ENCODE data around the gene TMEM131L. TPM values are rescaled to one million over a fixed set of nuclear protein-coding genes. Genes with fewer than 3 reads are reported as not detected.
"Not testable (repeated sequence)": the region's sequence is repeated elsewhere in the genome, so short reads cannot be mapped to it uniquely, and the experiment has no call there.

Gene TMEM131L
- total and polyA plus RNA-seq, 2 donors (not counting 3 experiments of a cell fraction or from before 2014, with no cell fraction given): 7.7 to 21.2 TPM

GRCh38 chr4:153663667-153664066, 197.5 kb downstream of the TMEM131L start:
- H3K27ac ChIP-seq (ENCODE audit: insufficient read depth, low read depth, low read length): no peak overlapping the region
- no peak for FAIRE-seq
- POLR2A ChIA-PET: no interaction called here

DNA sequence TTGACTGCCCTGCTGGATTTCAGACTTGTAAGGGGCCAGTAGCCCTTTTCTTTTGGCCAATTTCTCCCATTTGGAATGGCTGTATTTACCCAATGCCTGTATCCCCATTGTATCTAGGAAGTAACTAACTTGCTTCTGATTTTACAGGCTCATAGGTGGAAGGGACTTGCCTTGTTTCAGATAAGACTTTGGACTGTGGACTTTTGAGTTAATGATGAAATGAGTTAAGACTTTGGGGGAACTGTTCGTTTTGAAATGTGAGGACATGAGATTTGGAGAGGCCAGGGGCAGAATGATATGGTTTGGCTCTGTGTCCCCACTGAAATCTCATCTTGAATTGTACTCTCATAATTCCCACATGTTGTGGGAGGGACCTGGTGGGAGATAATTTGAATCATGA, 200.3 kb downstream of the TMEM131L start:
- DNase-seq (ENCODE audit: low read depth, low spot score); H2AFZ ChIP-seq (ENCODE audit: low read depth, low read length); POLR2A ChIA-PET; CTCF ChIA-PET; H3K9ac ChIP-seq (replicated peaks; ENCODE audit: extremely low read depth, insufficient read depth, low read length); H3K4me1 ChIP-seq (ENCODE audit: control insufficient read depth, extremely low read depth, insufficient read depth, low read length); dilution Hi-C loops (cut with MboI; ENCODE audit: extremely low pct_ligation_motif_present, low sequenced_read_pairs); H3K27ac ChIP-seq (ENCODE audit: insufficient read depth, low read depth, low read length); H3K36me3 ChIP-seq (ENCODE audit: control insufficient read depth in 2 of 2, extremely low read depth in 1 of 2, insufficient read depth in 2 of 2, low read length in 2 of 2); FAIRE-seq; BruUV-seq (replicated peaks); H3K4me3 ChIP-seq (replicated peaks in 1 of 3; ENCODE audit: insufficient read depth in 1 of 3, low read depth in 1 of 3, low read length in 3 of 3); intact Hi-C loops (cut with micrococcal nuclease); H4K20me1 ChIP-seq (replicated peaks; ENCODE audit: control insufficient read depth, extremely low read depth, insufficient read depth, low read length); H3K4me2 ChIP-seq (ENCODE audit: insufficient read depth, low read length); H3K9me1 ChIP-seq (replicated peaks; ENCODE audit: control insufficient read depth, extremely low read depth, insufficient read depth, low read length); H3K79me2 ChIP-seq (ENCODE audit: control insufficient read depth, insufficient read depth, low read length); H3K27me3 ChIP-seq (ENCODE audit: control insufficient read depth in 2 of 2, insufficient read depth in 2 of 2, low read length in 2 of 2); H3K9me3 ChIP-seq (replicated peaks; ENCODE audit: control insufficient read depth, insufficient read depth, low read length): not testable (repeated sequence)

More at GRCh38 chr4:153663667-153664066, 197.5 kb downstream of the TMEM131L start:
- dilution Hi-C loops (cut with MboI; ENCODE audit: extremely low pct_ligation_motif_present, low sequenced_read_pairs) (no loop called here), intact Hi-C loops (cut with micrococcal nuclease) (no loop called here)
- Histone ChIP-seq H3K9me3 (replicated peaks; ENCODE audit: control insufficient read depth, insufficient read depth, low read length) (no peaks in the 10 kb centered on the region), H3K36me3 (ENCODE audit: control insufficient read depth in 2 of 2, extremely low read depth in 1 of 2, insufficient read depth in 2 of 2, low read length in 2 of 2) (no peaks in the 10 kb centered on the region), H3K4me2 (ENCODE audit: insufficient read depth, low read length) (no peak overlapping the region), H3K79me2 (ENCODE audit: control insufficient read depth, insufficient read depth, low read length) (no peaks in the 10 kb centered on the region), H3K27me3 (ENCODE audit: control insufficient read depth in 2 of 2, insufficient read depth in 2 of 2, low read length in 2 of 2) (peaks cover 0 to 3% of the 10 kb centered on the region in 2 experiments), H3K9me1 (replicated peaks; ENCODE audit: control insufficient read depth, extremely low read depth, insufficient read depth, low read length) (no peaks in the 10 kb centered on the region), H3K9ac (replicated peaks; ENCODE audit: extremely low read depth, insufficient read depth, low read length) (no peak overlapping the region), H3K4me3 (replicated peaks in 1 of 3; ENCODE audit: insufficient read depth in 1 of 3, low read depth in 1 of 3, low read length in 3 of 3) (no peak overlapping the region), H4K20me1 (replicated peaks; ENCODE audit: control insufficient read depth, extremely low read depth, insufficient read depth, low read length) (no peaks in the 10 kb centered on the region), H3K4me1 (ENCODE audit: control insufficient read depth, extremely low read depth, insufficient read depth, low read length) (no peaks in the 10 kb centered on the region), H2AFZ (ENCODE audit: low read depth, low read length) (no peak overlapping the region)
- TF ChIP-seq FOS (IDR thresholded peaks at IDR 0.05; ENCODE audit: borderline replicate concordance, insufficient read depth, low read length): no peak
- TF ChIP-seq JUN (IDR thresholded peaks at IDR 0.05; ENCODE audit: borderline replicate concordance, insufficient read depth, insufficient read length, low read depth): no peak
- TF ChIP-seq, protein P1, sequence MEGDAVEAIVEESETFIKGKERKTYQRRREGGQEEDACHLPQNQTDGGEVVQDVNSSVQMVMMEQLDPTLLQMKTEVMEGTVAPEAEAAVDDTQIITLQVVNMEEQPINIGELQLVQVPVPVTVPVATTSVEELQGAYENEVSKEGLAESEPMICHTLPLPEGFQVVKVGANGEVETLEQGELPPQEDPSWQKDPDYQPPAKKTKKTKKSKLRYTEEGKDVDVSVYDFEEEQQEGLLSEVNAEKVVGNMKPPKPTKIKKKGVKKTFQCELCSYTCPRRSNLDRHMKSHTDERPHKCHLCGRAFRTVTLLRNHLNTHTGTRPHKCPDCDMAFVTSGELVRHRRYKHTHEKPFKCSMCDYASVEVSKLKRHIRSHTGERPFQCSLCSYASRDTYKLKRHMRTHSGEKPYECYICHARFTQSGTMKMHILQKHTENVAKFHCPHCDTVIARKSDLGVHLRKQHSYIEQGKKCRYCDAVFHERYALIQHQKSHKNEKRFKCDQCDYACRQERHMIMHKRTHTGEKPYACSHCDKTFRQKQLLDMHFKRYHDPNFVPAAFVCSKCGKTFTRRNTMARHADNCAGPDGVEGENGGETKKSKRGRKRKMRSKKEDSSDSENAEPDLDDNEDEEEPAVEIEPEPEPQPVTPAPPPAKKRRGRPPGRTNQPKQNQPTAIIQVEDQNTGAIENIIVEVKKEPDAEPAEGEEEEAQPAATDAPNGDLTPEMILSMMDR (IDR thresholded peaks at IDR 0.05; ENCODE audit: extremely low read depth in 1 of 2, insufficient read depth in 1 of 2, low read depth in 1 of 2, low read length in 2 of 2): no peak
- no peak for TF ChIP-seq POLR2A (IDR thresholded peaks at IDR 0.05; ENCODE audit: low read depth, low read length)
- TF ChIP-seq GATA2 (IDR thresholded peaks at IDR 0.05; ENCODE audit: insufficient read depth, insufficient read length, low read depth, low read length): no peak
- TF ChIP-seq MYC (IDR thresholded peaks at IDR 0.05; ENCODE audit: low read depth, low read length): no peak
- TF ChIP-seq, protein P2, sequence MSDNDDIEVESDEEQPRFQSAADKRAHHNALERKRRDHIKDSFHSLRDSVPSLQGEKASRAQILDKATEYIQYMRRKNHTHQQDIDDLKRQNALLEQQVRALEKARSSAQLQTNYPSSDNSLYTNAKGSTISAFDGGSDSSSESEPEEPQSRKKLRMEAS (IDR thresholded peaks at IDR 0.05; ENCODE audit: insufficient read depth, insufficient read length): no peak
- TF ChIP-seq EZH2 (IDR thresholded peaks at IDR 0.05; ENCODE audit: borderline replicate concordance, low read depth, low read length, severe bottlenecking): no peak
- TF ChIP-seq POLR2AphosphoS5 (IDR thresholded peaks at IDR 0.05; ENCODE audit: insufficient read depth, low read depth, low read length): no peak
- no peak for DNase-seq (ENCODE audit: low read depth, low spot score)
- no TSS peak for BruUV-seq (replicated peaks)
- CTCF ChIA-PET: no interaction called here

Data from endothelial cell of umbilical vein (primary cell).